Measurements from ENCODE around the gene GIGYF2.

DNA sequence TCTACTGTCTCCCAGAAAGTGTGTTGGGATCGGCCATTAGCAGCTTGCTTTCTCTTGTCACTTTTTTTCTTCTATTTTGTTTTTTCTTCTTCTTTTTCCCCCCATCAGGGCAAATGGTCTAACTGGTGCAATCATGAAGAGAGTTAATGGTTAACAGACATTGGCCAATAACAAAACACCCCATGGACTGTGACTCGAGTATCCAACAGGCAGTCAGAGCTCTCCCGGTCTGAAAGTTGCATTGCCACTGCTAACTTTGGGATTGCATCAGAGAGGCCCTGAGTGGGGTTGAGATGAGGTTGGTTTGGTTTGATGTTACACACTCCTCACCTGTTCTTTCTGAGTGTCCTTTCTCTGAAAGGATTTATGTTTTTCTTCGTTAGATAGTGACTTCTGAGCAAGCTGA, 160.0 kb downstream of the GIGYF2 start:
- TF ChIP-seq, protein P1, sequence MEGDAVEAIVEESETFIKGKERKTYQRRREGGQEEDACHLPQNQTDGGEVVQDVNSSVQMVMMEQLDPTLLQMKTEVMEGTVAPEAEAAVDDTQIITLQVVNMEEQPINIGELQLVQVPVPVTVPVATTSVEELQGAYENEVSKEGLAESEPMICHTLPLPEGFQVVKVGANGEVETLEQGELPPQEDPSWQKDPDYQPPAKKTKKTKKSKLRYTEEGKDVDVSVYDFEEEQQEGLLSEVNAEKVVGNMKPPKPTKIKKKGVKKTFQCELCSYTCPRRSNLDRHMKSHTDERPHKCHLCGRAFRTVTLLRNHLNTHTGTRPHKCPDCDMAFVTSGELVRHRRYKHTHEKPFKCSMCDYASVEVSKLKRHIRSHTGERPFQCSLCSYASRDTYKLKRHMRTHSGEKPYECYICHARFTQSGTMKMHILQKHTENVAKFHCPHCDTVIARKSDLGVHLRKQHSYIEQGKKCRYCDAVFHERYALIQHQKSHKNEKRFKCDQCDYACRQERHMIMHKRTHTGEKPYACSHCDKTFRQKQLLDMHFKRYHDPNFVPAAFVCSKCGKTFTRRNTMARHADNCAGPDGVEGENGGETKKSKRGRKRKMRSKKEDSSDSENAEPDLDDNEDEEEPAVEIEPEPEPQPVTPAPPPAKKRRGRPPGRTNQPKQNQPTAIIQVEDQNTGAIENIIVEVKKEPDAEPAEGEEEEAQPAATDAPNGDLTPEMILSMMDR (CRISPR knock-in tag; IDR thresholded peaks at IDR 0.05), result 0 out of 2 replicates have a peak, but pooled peaks have one; percentile 22
- no peak for TF ChIP-seq ZBTB38 (CRISPR knock-in tag; IDR thresholded peaks at IDR 0.05)
- TF ChIP-seq MAZ (IDR thresholded peaks at IDR 0.05; ENCODE audit: borderline replicate concordance, low read depth, low read length), result no peak
- peak; percentile 56 for TF ChIP-seq MAZ (CRISPR knock-in tag; IDR thresholded peaks at IDR 0.05; ENCODE audit: low read depth)
- no peak; the same call in 1 of the 2 replicates for TF ChIP-seq SP5 (CRISPR knock-in tag; IDR thresholded peaks at IDR 0.05; ENCODE audit: borderline replicate concordance, low read depth)
- TF ChIP-seq NRL (CRISPR knock-in tag; IDR thresholded peaks at IDR 0.05; ENCODE audit: borderline replicate concordance), result no peak
- TF ChIP-seq ZNF850 (CRISPR knock-in tag; conservative IDR thresholded peaks at IDR 0.05), result no peak
- TF ChIP-seq EZH2 (conservative IDR thresholded peaks at IDR 0.05; ENCODE audit: low read depth, low read length), result no peak
- no peak for TF ChIP-seq KLF12 (CRISPR knock-in tag; IDR thresholded peaks at IDR 0.05; ENCODE audit: borderline replicate concordance)
- TF ChIP-seq, protein P2, sequence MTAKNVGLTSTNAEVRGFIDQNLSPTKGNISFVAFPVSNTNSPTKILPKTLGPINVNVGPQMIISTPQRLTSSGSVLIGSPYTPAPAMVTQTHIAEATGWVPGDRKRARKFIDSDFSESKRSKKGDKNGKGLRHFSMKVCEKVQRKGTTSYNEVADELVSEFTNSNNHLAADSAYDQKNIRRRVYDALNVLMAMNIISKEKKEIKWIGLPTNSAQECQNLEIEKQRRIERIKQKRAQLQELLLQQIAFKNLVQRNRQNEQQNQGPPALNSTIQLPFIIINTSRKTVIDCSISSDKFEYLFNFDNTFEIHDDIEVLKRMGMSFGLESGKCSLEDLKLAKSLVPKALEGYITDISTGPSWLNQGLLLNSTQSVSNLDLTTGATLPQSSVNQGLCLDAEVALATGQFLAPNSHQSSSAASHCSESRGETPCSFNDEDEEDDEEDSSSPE (CRISPR knock-in tag; IDR thresholded peaks at IDR 0.05), result peak; percentile 65
- TF ChIP-seq ZNF883 (CRISPR knock-in tag; IDR thresholded peaks at IDR 0.05; ENCODE audit: not compliant biosample characterization), result no peak
- TF ChIP-seq ARNTL (CRISPR knock-in tag; IDR thresholded peaks at IDR 0.05), result peak; percentile 56; the same call in 1 of the 2 replicates
- peak; percentile 95; the same call in 1 of the 2 replicates for TF ChIP-seq ZNF772 (CRISPR knock-in tag; IDR thresholded peaks at IDR 0.05)
- TF ChIP-seq, protein P3, sequence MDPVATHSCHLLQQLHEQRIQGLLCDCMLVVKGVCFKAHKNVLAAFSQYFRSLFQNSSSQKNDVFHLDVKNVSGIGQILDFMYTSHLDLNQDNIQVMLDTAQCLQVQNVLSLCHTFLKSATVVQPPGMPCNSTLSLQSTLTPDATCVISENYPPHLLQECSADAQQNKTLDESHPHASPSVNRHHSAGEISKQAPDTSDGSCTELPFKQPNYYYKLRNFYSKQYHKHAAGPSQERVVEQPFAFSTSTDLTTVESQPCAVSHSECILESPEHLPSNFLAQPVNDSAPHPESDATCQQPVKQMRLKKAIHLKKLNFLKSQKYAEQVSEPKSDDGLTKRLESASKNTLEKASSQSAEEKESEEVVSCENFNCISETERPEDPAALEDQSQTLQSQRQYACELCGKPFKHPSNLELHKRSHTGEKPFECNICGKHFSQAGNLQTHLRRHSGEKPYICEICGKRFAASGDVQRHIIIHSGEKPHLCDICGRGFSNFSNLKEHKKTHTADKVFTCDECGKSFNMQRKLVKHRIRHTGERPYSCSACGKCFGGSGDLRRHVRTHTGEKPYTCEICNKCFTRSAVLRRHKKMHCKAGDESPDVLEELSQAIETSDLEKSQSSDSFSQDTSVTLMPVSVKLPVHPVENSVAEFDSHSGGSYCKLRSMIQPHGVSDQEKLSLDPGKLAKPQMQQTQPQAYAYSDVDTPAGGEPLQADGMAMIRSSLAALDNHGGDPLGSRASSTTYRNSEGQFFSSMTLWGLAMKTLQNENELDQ (CRISPR knock-in tag; IDR thresholded peaks at IDR 0.05; ENCODE audit: borderline replicate concordance), result no peak
